Neuronal stem cell (in vitro differentiated cells): ENCODE results near the gene SYNPR.

Experiments used
- DNase-seq: peaks from one replicate; pipeline ENCODE4 v3.0.0-alpha.2; 2013; ENCODE audit warnings: low spot score
- H2AFZ ChIP-seq: one replicate; pipeline ENCODE4 v1.6.1; 2013; ENCODE audit warnings: mild to moderate bottlenecking, low read length, inconsistent platforms
- H2AK5ac ChIP-seq: 2 replicates; pipeline ENCODE4 v1.6.1; 2013; ENCODE audit warnings: low read depth, mild to moderate bottlenecking, inconsistent platforms, low read length, moderate library complexity, mixed read lengths
- H2BK120ac ChIP-seq: 2 replicates; pipeline ENCODE4 v1.6.1; 2013; ENCODE audit warnings: low read depth, mild to moderate bottlenecking, inconsistent platforms, low read length, moderate library complexity, mixed read lengths
- H2BK12ac ChIP-seq: one replicate; pipeline ENCODE4 v1.6.1; 2013; ENCODE audit warnings: low read length, inconsistent platforms
- H2BK15ac ChIP-seq: 2 replicates; pipeline ENCODE4 v1.6.1; 2013; ENCODE audit warnings: mild to moderate bottlenecking, low read length, inconsistent platforms, mixed read lengths
- H2BK5ac ChIP-seq: one replicate; pipeline ENCODE4 v1.6.1; 2013; ENCODE audit warnings: inconsistent platforms, mild to moderate bottlenecking, low read length, moderate library complexity
- H3K14ac ChIP-seq: one replicate; pipeline ENCODE4 v1.6.1; 2013; ENCODE audit warnings: low read length, inconsistent platforms
- H3K18ac ChIP-seq: 2 replicates; pipeline ENCODE4 v1.6.1; 2013; ENCODE audit warnings: low read length, inconsistent platforms
- H3K23ac ChIP-seq: 2 replicates; pipeline ENCODE4 v1.6.1; 2013; ENCODE audit warnings: low read depth, mild to moderate bottlenecking, mixed read lengths, low read length, inconsistent platforms; ENCODE audit not compliant: poor library complexity
- H3K27ac ChIP-seq: replicated peaks from 3 replicates; pipeline ENCODE4 v1.5.1; 2013; ENCODE audit warnings: low read length, inconsistent platforms
- H3K27me3 ChIP-seq, 3 experiments: 2 replicates each; pipeline ENCODE4 v1.6.1; 2013; ENCODE audit warnings: low read length in 3 of 3, mild to moderate bottlenecking in 2 of 3, inconsistent platforms in 1 of 3, low read depth in 1 of 3, mixed read lengths in 1 of 3, moderate library complexity in 1 of 3; ENCODE audit not compliant: control insufficient read depth in 3 of 3, insufficient read depth in 3 of 3
- H3K36me3 ChIP-seq, 2 donors: replicated peaks in 1 of 2; 2 replicates each; pipeline ENCODE4 v1.6.1; 2013; ENCODE audit warnings: low read length in 2 of 2; ENCODE audit not compliant: control insufficient read depth in 2 of 2, insufficient read depth in 2 of 2
- H3K4ac ChIP-seq: 2 replicates; pipeline ENCODE4 v1.6.1; 2013; ENCODE audit warnings: inconsistent platforms, mild to moderate bottlenecking, low read length, moderate library complexity
- H3K4me1 ChIP-seq, 2 donors: 1 replicate in 1 of 2; 2 replicates in 1 of 2; pipeline ENCODE4 v1.6.1; 2013; ENCODE audit warnings: low read length in 2 of 2, low read depth in 1 of 2; ENCODE audit not compliant: control insufficient read depth in 2 of 2, insufficient read depth in 1 of 2
- H3K4me2 ChIP-seq: one replicate; pipeline ENCODE4 v1.6.1; 2013; ENCODE audit warnings: mild to moderate bottlenecking, low read length, inconsistent platforms; ENCODE audit not compliant: insufficient read depth, poor library complexity, severe bottlenecking
- H3K4me3 ChIP-seq, 2 donors: 2 replicates each; pipeline ENCODE4 v1.5.1; 2013; ENCODE audit warnings: low read length in 2 of 2, mild to moderate bottlenecking in 2 of 2, inconsistent platforms in 1 of 2, moderate library complexity in 1 of 2
- H3K79me1 ChIP-seq: one replicate; pipeline ENCODE4 v1.6.1; 2013; ENCODE audit warnings: low read depth, mild to moderate bottlenecking, inconsistent platforms, low read length, moderate library complexity
- H3K9ac ChIP-seq: one replicate; pipeline ENCODE4 v1.6.1; 2013; ENCODE audit warnings: mild to moderate bottlenecking, low read depth, low read length, inconsistent platforms; ENCODE audit not compliant: poor library complexity
- H3K9me3 ChIP-seq, 2 donors: replicated peaks in 1 of 2; 2 replicates each; pipeline versions ENCODE3 to v1.6.1; 2013; ENCODE audit warnings: low read length in 2 of 2, mild to moderate bottlenecking in 2 of 2, inconsistent platforms in 1 of 2, low read depth in 1 of 2, mixed read lengths in 1 of 2, moderate library complexity in 1 of 2; ENCODE audit not compliant: control insufficient read depth in 2 of 2, insufficient read depth in 1 of 2
- H4K8ac ChIP-seq: one replicate; pipeline ENCODE4 v1.6.1; 2013; ENCODE audit warnings: low read depth, mild to moderate bottlenecking, inconsistent platforms, low read length, moderate library complexity
- H4K91ac ChIP-seq: one replicate; pipeline ENCODE4 v1.6.1; 2013; ENCODE audit warnings: low read length, low read depth, mild to moderate bottlenecking, inconsistent platforms; ENCODE audit not compliant: poor library complexity
- WGBS, 2 donors: extraction: QIAGEN DNeasy Blood & Tissue Kit; methylation state at CpG; one replicate each; pipeline ENCODE4 v1.1.7; 2013; ENCODE audit warnings: missing lambda C conversion rate in 2 of 2, mixed read lengths in 1 of 2; ENCODE audit not compliant: insufficient read length in 2 of 2, insufficient replicate concordance in 1 of 2; ENCODE audit errors: extremely low coverage in 2 of 2; 5-methylcytosine and 5-hydroxymethylcytosine counted together

Gene SYNPR

DNA sequence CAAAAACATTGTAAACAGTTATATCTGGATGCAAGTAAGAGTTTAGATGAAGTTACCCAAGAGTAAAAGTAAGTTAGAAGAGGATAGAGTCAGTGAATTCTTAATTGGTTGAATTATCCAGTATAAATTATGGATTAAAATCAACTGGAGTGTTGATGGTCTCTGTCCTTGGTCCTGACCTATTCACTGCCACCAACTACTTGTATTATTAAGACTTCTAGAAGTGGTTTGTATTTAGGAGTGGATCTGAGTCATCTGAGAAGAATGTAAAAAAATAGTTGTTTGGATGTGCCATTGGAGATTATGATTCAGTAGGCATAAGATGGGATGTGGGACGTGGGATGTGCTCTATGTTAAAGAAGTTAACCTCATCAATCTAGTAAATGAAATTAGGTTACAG, 86.4 kb downstream of the SYNPR start:
- no peaks in the 10 kb centered on the region for H3K79me1 ChIP-seq
- H2AK5ac ChIP-seq: no peak overlapping the region
- H2AFZ ChIP-seq: no peak overlapping the region
- no peak overlapping the region for H3K9ac ChIP-seq
- no peak overlapping the region for H2BK5ac ChIP-seq
- H3K14ac ChIP-seq: no peak overlapping the region
- no peak for DNase-seq
- no peak overlapping the region for H2BK120ac ChIP-seq
- H2BK15ac ChIP-seq: no peak overlapping the region
- no peak overlapping the region for H3K4ac ChIP-seq
- H4K91ac ChIP-seq: no peak overlapping the region
- no peaks in the 10 kb centered on the region for H3K9me3 ChIP-seq
- H4K8ac ChIP-seq: no peak overlapping the region
- H3K27me3 ChIP-seq: no peaks in the 10 kb centered on the region
- no peak overlapping the region for H3K4me3 ChIP-seq
- no peak overlapping the region for H3K18ac ChIP-seq
- no peak overlapping the region for H2BK12ac ChIP-seq
- H3K4me2 ChIP-seq: no peak overlapping the region
- H3K23ac ChIP-seq: no peak overlapping the region
- no peaks in the 10 kb centered on the region for H3K4me1 ChIP-seq
- WGBS, 2 donors: no CpG with 5 or more reads among the region's 1 CpG
- H3K27ac ChIP-seq: no peak overlapping the region
- H3K36me3 ChIP-seq: no peaks in the 10 kb centered on the region

DNA sequence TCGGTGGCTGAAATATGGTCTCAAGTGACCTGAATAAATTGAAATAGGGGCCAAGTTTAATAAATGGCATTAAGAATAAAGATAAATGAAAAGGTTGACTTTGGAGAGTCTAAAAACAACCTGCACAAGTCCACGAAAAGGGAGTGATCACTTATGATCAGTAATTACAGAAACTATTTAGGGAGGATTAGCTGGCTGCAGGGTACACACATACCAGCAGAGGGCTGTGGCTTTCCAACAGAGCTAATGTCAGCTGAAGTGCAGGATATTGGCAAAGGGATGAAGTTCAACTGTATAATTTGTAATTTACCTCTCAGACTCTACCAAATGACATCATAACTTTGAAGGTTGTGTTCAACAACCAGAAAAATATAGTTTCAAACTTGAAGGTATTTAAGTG, 86.8 kb downstream of the SYNPR start:
- Histone ChIP-seq H2BK120ac (no peak overlapping the region), H4K91ac (no peak overlapping the region), H3K14ac (no peak overlapping the region), H4K8ac (no peak overlapping the region), H3K4me2 (no peak overlapping the region), H2BK5ac (no peak overlapping the region), H3K9me3 (no peaks in the 10 kb centered on the region), H3K27ac (no peak overlapping the region), H2AFZ (no peak overlapping the region), H3K18ac (no peak overlapping the region), H3K23ac (no peak overlapping the region), H3K4ac (no peak overlapping the region), H3K27me3 (no peaks in the 10 kb centered on the region), H3K4me1 (no peaks in the 10 kb centered on the region), H3K36me3 (no peaks in the 10 kb centered on the region), H3K4me3 (no peak overlapping the region), H2BK12ac (no peak overlapping the region), H3K9ac (no peak overlapping the region), H2AK5ac (no peak overlapping the region), H3K79me1 (no peaks in the 10 kb centered on the region), H2BK15ac (no peak overlapping the region)
- DNase-seq: no peak
- WGBS, 2 donors: no CpG with 5 or more reads among the region's 2 CpGs

- Histone ChIP-seq H2BK12ac (no peak overlapping the region), H2AK5ac (no peak overlapping the region), H3K27me3 (no peaks in the 10 kb centered on the region), H3K79me1 (no peaks in the 10 kb centered on the region), H2BK5ac (no peak overlapping the region), H3K27ac (no peak overlapping the region), H3K4me1 (no peaks in the 10 kb centered on the region), H3K4ac (no peak overlapping the region), H4K91ac (no peak overlapping the region), H2AFZ (no peak overlapping the region), H4K8ac (no peak overlapping the region), H3K9ac (no peak overlapping the region), H2BK120ac (no peak overlapping the region), H3K36me3 (no peaks in the 10 kb centered on the region), H3K4me3 (no peak overlapping the region), H3K14ac (no peak overlapping the region), H3K4me2 (no peak overlapping the region), H3K18ac (no peak overlapping the region), H3K9me3 (no peaks in the 10 kb centered on the region), H3K23ac (no peak overlapping the region), H2BK15ac (no peak overlapping the region)
- WGBS, 2 donors: no CpG with 5 or more reads among the region's 5 CpGs
- DNase-seq: no peak
These were observed 87.6 kb downstream of the SYNPR start for GRCh38 chr3:63365671-63366070.

DNA sequence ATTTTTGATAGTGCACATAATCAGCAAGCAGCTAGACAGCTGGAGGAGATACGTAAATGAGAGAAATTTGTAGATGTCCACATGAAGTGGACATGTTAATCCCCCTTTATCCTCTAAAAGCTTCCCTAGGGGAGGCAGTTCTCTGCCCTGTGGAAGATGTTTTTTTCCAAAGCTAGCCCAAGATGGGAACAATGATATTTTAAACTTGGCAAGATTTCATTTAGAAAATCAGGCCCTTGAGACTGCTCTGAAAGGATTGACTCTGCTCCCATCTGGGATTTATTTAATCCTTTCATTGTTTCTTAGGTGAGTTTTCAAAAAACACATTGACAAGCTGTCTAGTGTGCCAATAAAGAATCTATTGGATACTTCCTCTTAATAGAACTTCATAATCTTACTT, 92.0 kb downstream of the SYNPR start:
- Histone ChIP-seq H3K27ac (no peak overlapping the region), H3K9ac (no peak overlapping the region), H3K9me3 (no peaks in the 10 kb centered on the region), H3K23ac (no peak overlapping the region), H3K4ac (no peak overlapping the region), H2BK5ac (no peak overlapping the region), H2AFZ (no peak overlapping the region), H2BK15ac (no peak overlapping the region), H2BK12ac (no peak overlapping the region), H3K4me3 (no peak overlapping the region), H3K36me3 (no peaks in the 10 kb centered on the region), H3K14ac (no peak overlapping the region), H2BK120ac (no peak overlapping the region), H2AK5ac (no peak overlapping the region), H3K27me3 (no peaks in the 10 kb centered on the region), H4K91ac (no peak overlapping the region), H4K8ac (no peak overlapping the region), H3K79me1 (no peaks in the 10 kb centered on the region), H3K4me1 (peaks cover 0 to 2% of the 10 kb centered on the region in 2 donors), H3K4me2 (no peak overlapping the region), H3K18ac (no peak overlapping the region)
- DNase-seq: no peak
- no CpG with 5 or more reads among the region's 1 CpG for WGBS, 2 donors
